ENCODE results near the gene INTS13.

INTS13 gene

GRCh38 chr12:26938701-26939062 lies 901 bp upstream of the INTS13 start:
- H3K27ac ChIP-seq (ENCODE audit: low read depth, low read length) = peak overlapping the region; percentile 81
- H4K20me1 ChIP-seq (ENCODE audit: control insufficient read depth, insufficient read depth, low read depth, low read length) = peaks cover 13% of the 10 kb centered on the region
- H3F3A ChIP-seq (ENCODE audit: control insufficient read depth, insufficient read depth) = peaks cover 24% of the 10 kb centered on the region
- no peaks in the 10 kb centered on the region for H3K27me3 ChIP-seq (ENCODE audit: control insufficient read depth, low read length)
- H3K36me3 ChIP-seq (ENCODE audit: control insufficient read depth, low read length) = peaks cover 47% of the 10 kb centered on the region
- peaks cover 95% of the 10 kb centered on the region for H3K79me2 ChIP-seq (ENCODE audit: control insufficient read depth, low read length)
- peaks cover 63% of the 10 kb centered on the region for H3K4me1 ChIP-seq (ENCODE audit: control insufficient read depth, low read length)
- H3K9me2 ChIP-seq (replicated peaks; ENCODE audit: control insufficient read depth, low read length) = no peaks in the 10 kb centered on the region
- TF ChIP-seq EZH2phosphoT487 (IDR thresholded peaks at IDR 0.05; ENCODE audit: borderline replicate concordance, low read length) (no peak), CTCF (IDR thresholded peaks at IDR 0.05; ENCODE audit: low read depth, low read length, poor library complexity, severe bottlenecking) (no peak)
- no peaks in the 10 kb centered on the region for H3K9me3 ChIP-seq (ENCODE audit: control insufficient read depth, insufficient read depth, low read length)
- peak overlapping the region; percentile 93 for H3K4me2 ChIP-seq (ENCODE audit: low read length)
- peak overlapping the region; percentile 99 for H3K4me3 ChIP-seq (ENCODE audit: low read length)

GRCh38 chr12:26937443-26937862 lies 328 bp downstream of the INTS13 start:
- Histone ChIP-seq H3K79me2 (ENCODE audit: control insufficient read depth, low read length) (peaks cover 95% of the 10 kb centered on the region), H3K4me1 (ENCODE audit: control insufficient read depth, low read length) (peaks cover 51% of the 10 kb centered on the region), H4K20me1 (ENCODE audit: control insufficient read depth, insufficient read depth, low read depth, low read length) (peaks cover 13% of the 10 kb centered on the region), H3K9me3 (ENCODE audit: control insufficient read depth, insufficient read depth, low read length) (no peaks in the 10 kb centered on the region), H3K4me2 (ENCODE audit: low read length) (peak overlapping the region; percentile 93), H3K9me2 (replicated peaks; ENCODE audit: control insufficient read depth, low read length) (no peaks in the 10 kb centered on the region), H3K36me3 (ENCODE audit: control insufficient read depth, low read length) (peaks cover 57% of the 10 kb centered on the region), H3F3A (ENCODE audit: control insufficient read depth, insufficient read depth) (peaks cover 24% of the 10 kb centered on the region), H3K27me3 (ENCODE audit: control insufficient read depth, low read length) (no peaks in the 10 kb centered on the region), H3K27ac (ENCODE audit: low read depth, low read length) (peak overlapping the region; percentile 81), H3K4me3 (ENCODE audit: low read length) (peak overlapping the region; percentile 99)
- TF ChIP-seq CTCF (IDR thresholded peaks at IDR 0.05; ENCODE audit: low read depth, low read length, poor library complexity, severe bottlenecking) (no peak), EZH2phosphoT487 (IDR thresholded peaks at IDR 0.05; ENCODE audit: borderline replicate concordance, low read length) (no peak)

GRCh38 chr12:26936559-26937442 lies 980 bp downstream of the INTS13 start:
- no peaks in the 10 kb centered on the region for H3K9me2 ChIP-seq (replicated peaks; ENCODE audit: control insufficient read depth, low read length)
- peak overlapping the region; percentile 81 for H3K27ac ChIP-seq (ENCODE audit: low read depth, low read length)

More at GRCh38 chr12:26936559-26937442, 980 bp downstream of the INTS13 start:
- no peaks in the 10 kb centered on the region for H3K9me3 ChIP-seq (ENCODE audit: control insufficient read depth, insufficient read depth, low read length)
- peaks cover 45% of the 10 kb centered on the region for H3K4me1 ChIP-seq (ENCODE audit: control insufficient read depth, low read length)
- peak overlapping the region; percentile 93 for H3K4me2 ChIP-seq (ENCODE audit: low read length)
- peaks cover 63% of the 10 kb centered on the region for H3K36me3 ChIP-seq (ENCODE audit: control insufficient read depth, low read length)
- peaks cover 13% of the 10 kb centered on the region for H4K20me1 ChIP-seq (ENCODE audit: control insufficient read depth, insufficient read depth, low read depth, low read length)
- no peak for TF ChIP-seq EZH2phosphoT487 (IDR thresholded peaks at IDR 0.05; ENCODE audit: borderline replicate concordance, low read length)
- no peak for TF ChIP-seq CTCF (IDR thresholded peaks at IDR 0.05; ENCODE audit: low read depth, low read length, poor library complexity, severe bottlenecking)
- H3F3A ChIP-seq (ENCODE audit: control insufficient read depth, insufficient read depth) = peaks cover 24% of the 10 kb centered on the region
- H3K79me2 ChIP-seq (ENCODE audit: control insufficient read depth, low read length) = peaks cover 95% of the 10 kb centered on the region
- peak overlapping the region; percentile 99 for H3K4me3 ChIP-seq (ENCODE audit: low read length)
- no peaks in the 10 kb centered on the region for H3K27me3 ChIP-seq (ENCODE audit: control insufficient read depth, low read length)
